Mesenchymal stem cell (in vitro differentiated cells and primary cell): ENCODE data around the gene PROM2.

Experiments used
- DNase-seq: peaks from one replicate; pipeline ENCODE4 v3.0.0-alpha.2; 2013
- H2AFZ ChIP-seq: one replicate; pipeline ENCODE4 v1.6.1; 2013; ENCODE audit warnings: low read depth, mild to moderate bottlenecking, control low read depth, inconsistent platforms, low read length, moderate library complexity
- H2AK5ac ChIP-seq: 2 replicates; pipeline ENCODE4 v1.6.1; 2013; ENCODE audit warnings: low read length, moderate library complexity, mild to moderate bottlenecking, inconsistent platforms; ENCODE audit not compliant: severe bottlenecking
- H2BK120ac ChIP-seq: one replicate; pipeline ENCODE4 v1.6.1; 2013; ENCODE audit warnings: low read depth, mild to moderate bottlenecking, inconsistent platforms, low read length, moderate library complexity
- H2BK12ac ChIP-seq, 2 experiments: one replicate each; pipeline ENCODE4 v1.6.1; 2013; ENCODE audit warnings: inconsistent platforms in 2 of 2, low read length in 2 of 2, mild to moderate bottlenecking in 2 of 2, moderate library complexity in 2 of 2, control low read depth in 1 of 2
- H2BK15ac ChIP-seq: one replicate; pipeline ENCODE4 v1.6.1; 2013; ENCODE audit warnings: mild to moderate bottlenecking, low read depth, inconsistent platforms; ENCODE audit not compliant: poor library complexity, severe bottlenecking
- H2BK5ac ChIP-seq: 2 replicates; pipeline ENCODE4 v1.6.1; 2013; ENCODE audit warnings: low read depth, mild to moderate bottlenecking, low read length, control low read depth, inconsistent platforms; ENCODE audit not compliant: poor library complexity, severe bottlenecking
- H3K14ac ChIP-seq, 2 experiments: one replicate each; pipeline ENCODE4 v1.6.1; 2013; ENCODE audit warnings: inconsistent platforms in 2 of 2, low read length in 2 of 2, control low read depth in 1 of 2, mild to moderate bottlenecking in 1 of 2, moderate library complexity in 1 of 2
- H3K18ac ChIP-seq, 2 experiments: one replicate each; pipeline ENCODE4 v1.6.1; 2013; ENCODE audit warnings: inconsistent platforms in 2 of 2, low read length in 2 of 2, control low read depth in 1 of 2, low read depth in 1 of 2, mild to moderate bottlenecking in 1 of 2
- H3K23ac ChIP-seq, 2 experiments: one replicate each; pipeline ENCODE4 v1.6.1; 2013; ENCODE audit warnings: inconsistent platforms in 2 of 2, low read length in 2 of 2, mild to moderate bottlenecking in 2 of 2, moderate library complexity in 2 of 2, control low read depth in 1 of 2
- H3K27ac ChIP-seq: 2 replicates; pipeline ENCODE4 v1.5.1; 2013; ENCODE audit warnings: mild to moderate bottlenecking, moderate library complexity, low read length, control low read depth, inconsistent platforms; ENCODE audit not compliant: poor library complexity, severe bottlenecking
- H3K27me3 ChIP-seq, 2 experiments: 2 replicates each; pipeline versions ENCODE4 v1.6.1 to v1.7.0; 2013; ENCODE audit warnings: low read length in 2 of 2, mild to moderate bottlenecking in 2 of 2, moderate library complexity in 2 of 2, control low read depth in 1 of 2, inconsistent platforms in 1 of 2; ENCODE audit not compliant: control insufficient read depth in 1 of 2, insufficient read depth in 1 of 2
- H3K36me3 ChIP-seq, 2 experiments: 2 replicates each; pipeline versions ENCODE4 v1.6.1 to v1.7.0; 2013; ENCODE audit warnings: low read length in 2 of 2, control low read depth in 1 of 2, inconsistent platforms in 1 of 2, low read depth in 1 of 2, mild to moderate bottlenecking in 1 of 2; ENCODE audit not compliant: insufficient read depth in 2 of 2, control insufficient read depth in 1 of 2
- H3K4ac ChIP-seq, 2 experiments: one replicate each; pipeline ENCODE4 v1.6.1; 2013; ENCODE audit warnings: inconsistent platforms in 2 of 2, low read length in 2 of 2, mild to moderate bottlenecking in 2 of 2, moderate library complexity in 2 of 2, control low read depth in 1 of 2, low read depth in 1 of 2
- H3K4me1 ChIP-seq: 2 replicates; pipeline ENCODE4 v1.6.1; 2013; ENCODE audit warnings: low read depth, low read length, control low read depth; ENCODE audit not compliant: control insufficient read depth, insufficient read depth
- H3K4me2 ChIP-seq: 2 replicates; pipeline ENCODE4 v1.6.1; 2013; ENCODE audit warnings: low read length, mild to moderate bottlenecking, inconsistent platforms; ENCODE audit not compliant: poor library complexity, severe bottlenecking
- H3K4me3 ChIP-seq, 2 experiments: 2 replicates each; pipeline versions ENCODE4 v1.5.1 to v1.7.0; 2013; ENCODE audit warnings: low read length in 2 of 2, mild to moderate bottlenecking in 2 of 2, control low read depth in 1 of 2, low read depth in 1 of 2; ENCODE audit not compliant: insufficient read depth in 1 of 2
- H3K79me1 ChIP-seq: replicated peaks from 2 replicates; pipeline ENCODE4 v1.6.1; 2013; ENCODE audit warnings: mild to moderate bottlenecking, control low read depth, low read length, inconsistent platforms; ENCODE audit not compliant: poor library complexity, severe bottlenecking
- H3K9ac ChIP-seq: 2 replicates; pipeline ENCODE4 v1.7.0; 2013; ENCODE audit warnings: mild to moderate bottlenecking, low read length, moderate library complexity
- H3K9me3 ChIP-seq: 2 replicates; pipeline ENCODE4 v1.7.0; 2013; ENCODE audit warnings: mild to moderate bottlenecking, low read length; ENCODE audit not compliant: control insufficient read depth
- H4K8ac ChIP-seq: one replicate; pipeline ENCODE4 v1.6.1; 2013; ENCODE audit warnings: inconsistent platforms, mild to moderate bottlenecking, low read length, moderate library complexity
- H4K91ac ChIP-seq: one replicate; pipeline ENCODE4 v1.6.1; 2013; ENCODE audit warnings: mild to moderate bottlenecking, low read length, inconsistent platforms
- WGBS: methylation state at CpG from one replicate; pipeline ENCODE4 v1.1.7; 2013; ENCODE audit warnings: mixed read lengths; 5-methylcytosine and 5-hydroxymethylcytosine counted together

Gene PROM2

GRCh38 chr2:95234286-95234785 lies 39.9 kb upstream of the PROM2 start:
- Histone ChIP-seq H4K91ac (peak overlapping the region; percentile 50), H2BK15ac (no peak overlapping the region), H3K9ac (no peak overlapping the region), H2AFZ (no peak overlapping the region), H2BK12ac (no peak overlapping the region), H3K27ac (peak overlapping the region; percentile 46), H3K4me3 (no peak overlapping the region), H3K9me3 (peaks cover 30% of the 10 kb centered on the region), H3K23ac (no peak overlapping the region), H3K36me3 (no peaks in the 10 kb centered on the region), H3K79me1 (no peaks in the 10 kb centered on the region), H3K18ac (no peak overlapping the region), H3K4me2 (no peak overlapping the region), H2BK5ac (no peak overlapping the region), H3K14ac (no peak overlapping the region), H2AK5ac (peak overlapping the region; percentile 51), H2BK120ac (no peak overlapping the region), H3K4me1 (no peaks in the 10 kb centered on the region), H3K4ac (no peak overlapping the region), H4K8ac (no peak overlapping the region), H3K27me3 (no peaks in the 10 kb centered on the region)
- 93% methylated on average over 3 of the region's 5 CpGs for WGBS
- no peak for DNase-seq

- no peak for DNase-seq
- Histone ChIP-seq H2AK5ac (no peak overlapping the region), H4K8ac (no peak overlapping the region), H3K14ac (no peak overlapping the region), H2BK5ac (no peak overlapping the region), H3K27me3 (no peaks in the 10 kb centered on the region), H3K23ac (no peak overlapping the region), H4K91ac (no peak overlapping the region), H3K18ac (no peak overlapping the region), H3K4ac (no peak overlapping the region), H2BK15ac (no peak overlapping the region), H3K79me1 (no peaks in the 10 kb centered on the region), H2BK120ac (peak overlapping the region; percentile 34), H3K4me1 (no peaks in the 10 kb centered on the region), H3K9ac (no peak overlapping the region), H3K27ac (peak overlapping the region; percentile 46), H3K4me3 (no peak overlapping the region), H2AFZ (no peak overlapping the region), H3K36me3 (no peaks in the 10 kb centered on the region), H3K9me3 (peaks cover 29% of the 10 kb centered on the region), H2BK12ac (no peak overlapping the region), H3K4me2 (no peak overlapping the region)
- 79% methylated on average over 3 of the region's 3 CpGs for WGBS
These were observed 39.4 kb upstream of the PROM2 start for GRCh38 chr2:95234816-95235215.

GRCh38 chr2:95238131-95238530 lies 36.1 kb upstream of the PROM2 start:
- no peak overlapping the region for H2BK120ac ChIP-seq
- H3K9me3 ChIP-seq, result peaks cover 38% of the 10 kb centered on the region
- H3K27ac ChIP-seq, result no peak overlapping the region
- no peak overlapping the region for H4K8ac ChIP-seq
- H2BK5ac ChIP-seq, result no peak overlapping the region
- no peak overlapping the region for H3K23ac ChIP-seq
- no peak overlapping the region for H2AFZ ChIP-seq
- H2BK12ac ChIP-seq, result no peak overlapping the region
- H3K36me3 ChIP-seq, result no peaks in the 10 kb centered on the region
- no peaks in the 10 kb centered on the region for H3K4me1 ChIP-seq
- no peak overlapping the region for H3K4ac ChIP-seq
- no peak overlapping the region for H3K9ac ChIP-seq
- H2BK15ac ChIP-seq, result no peak overlapping the region
- no peak overlapping the region for H3K14ac ChIP-seq
- no peaks in the 10 kb centered on the region for H3K27me3 ChIP-seq
- no peak overlapping the region for H3K18ac ChIP-seq
- H3K79me1 ChIP-seq, result no peaks in the 10 kb centered on the region
- H2AK5ac ChIP-seq, result no peak overlapping the region
- H4K91ac ChIP-seq, result no peak overlapping the region
- no peak overlapping the region for H3K4me3 ChIP-seq
- H3K4me2 ChIP-seq, result no peak overlapping the region
- DNase-seq, result no peak

GRCh38 chr2:95240091-95240490 lies 34.2 kb upstream of the PROM2 start:
- H2BK15ac ChIP-seq, result no peak overlapping the region
- no peak overlapping the region for H2BK5ac ChIP-seq
- no peak overlapping the region for H3K14ac ChIP-seq

More at GRCh38 chr2:95240091-95240490, 34.2 kb upstream of the PROM2 start:
- Histone ChIP-seq H3K18ac (no peak overlapping the region), H3K9ac (no peak overlapping the region), H3K4me1 (no peaks in the 10 kb centered on the region), H3K9me3 (peaks cover 39% of the 10 kb centered on the region), H4K8ac (no peak overlapping the region), H2BK12ac (no peak overlapping the region), H3K23ac (no peak overlapping the region), H3K27ac (no peak overlapping the region), H3K36me3 (no peaks in the 10 kb centered on the region), H4K91ac (no peak overlapping the region), H3K27me3 (no peaks in the 10 kb centered on the region), H3K4ac (no peak overlapping the region), H3K79me1 (no peaks in the 10 kb centered on the region), H2AFZ (no peak overlapping the region), H3K4me2 (no peak overlapping the region), H3K4me3 (no peak overlapping the region), H2AK5ac (no peak overlapping the region), H2BK120ac (no peak overlapping the region)
- DNase-seq, result no peak
- 83% methylated on average over 5 of the region's 5 CpGs for WGBS
